Activated T-helper 1 cell treated with anti-CD3 and anti-CD28 coated beads, Interleukin-12 subunit alpha, Interleukin-12 subunit beta, Interleukin-2, Interleukin-4 antibody, amounts not matched to agents 30 ng/mL and 10 ng/mL and 1 ng/mL, durations not matched to agents 14 hours and 24 hours and 36 hours (primary cell): Measurements from ENCODE around the gene ASB2. TPM values are rescaled to one million over a fixed set of nuclear protein-coding genes. Genes with fewer than 3 reads are reported as not detected.

Source experiments
- DNase-seq: peaks from one replicate; pipeline ENCODE4 v3.0.0; 2021; ENCODE audit warnings: low spot score
- H3K27ac Mint-ChIP-seq: one replicate; pipeline ENCODE4 v1.8.0; 2021; ENCODE audit warnings: mild to moderate bottlenecking, mixed read lengths
- H3K27me3 Mint-ChIP-seq: one replicate; pipeline ENCODE4 v1.8.0; 2022; ENCODE audit warnings: mild to moderate bottlenecking, moderate library complexity, mixed read lengths; ENCODE audit not compliant: insufficient read depth
- H3K36me3 Mint-ChIP-seq: one replicate; pipeline ENCODE4 v1.8.0; 2021; ENCODE audit warnings: low read depth, mixed read lengths
- H3K4me1 Mint-ChIP-seq: one replicate; pipeline ENCODE4 v1.8.0; 2021; ENCODE audit warnings: low read depth, mixed read lengths
- H3K4me3 Mint-ChIP-seq: one replicate; pipeline ENCODE4 v1.8.0; 2021; ENCODE audit warnings: mild to moderate bottlenecking, moderate library complexity, mixed read lengths
- H3K9me3 Mint-ChIP-seq: one replicate; pipeline ENCODE4 v1.8.0; 2021; ENCODE audit warnings: mixed read lengths
- intact Hi-C: fragments of 100-400 bp; cut with micrococcal nuclease; formaldehyde crosslinking; loops from one replicate; pipeline ENCODE4 v1.15.1; 2024
- total RNA-seq: library from RNA; stranded (reverse); gene quantifications from 2 replicates; pipeline ENCODE4 v1.2.3, GENCODE V29; 2022

The ASB2 gene
- total RNA-seq, 1 donor from 2014 or later: 23.4 TPM

DNA sequence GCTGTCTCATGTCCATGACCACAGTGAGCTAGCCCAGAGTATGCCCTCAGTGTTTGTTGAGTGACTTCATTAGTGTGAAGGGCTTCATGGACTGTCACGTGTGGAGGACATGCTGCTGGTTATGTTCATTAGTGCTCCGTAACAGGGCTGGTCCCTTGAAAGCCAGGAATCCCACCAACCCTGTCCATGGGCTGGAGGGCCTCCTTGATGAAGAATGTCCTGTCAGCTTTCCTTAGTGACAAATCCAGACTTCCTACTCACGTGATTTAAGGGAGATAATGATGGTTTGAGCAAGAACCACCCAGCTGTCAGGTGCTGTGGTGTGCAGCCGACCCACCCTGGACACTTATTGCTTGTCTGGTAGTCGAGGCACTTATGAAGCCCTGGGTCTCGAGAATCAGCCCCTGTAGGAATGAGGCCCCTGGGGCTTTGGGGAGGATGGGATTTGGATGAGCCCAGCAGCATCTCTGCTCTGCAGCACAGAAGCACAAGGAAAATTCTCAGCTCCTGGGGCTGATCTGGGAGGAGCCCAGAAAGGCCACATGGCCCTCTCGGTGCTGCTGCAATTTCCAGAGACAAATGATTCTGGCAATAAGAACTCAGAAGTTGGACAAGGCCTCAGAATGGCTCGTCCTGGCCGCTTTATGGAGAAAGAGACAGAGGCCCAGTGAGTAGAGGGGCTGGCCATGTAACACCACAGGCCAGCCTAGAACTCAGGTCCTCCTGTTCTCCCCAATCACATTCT lies 86.5 kb downstream of the ASB2 start:
- intact Hi-C loops: loop anchor here (10.0 kb wide), 1 partner anchor 145 kb away; no protein-coding TSS in a partner anchor
- peaks cover 15% of the 10 kb centered on the region for H3K27me3 Mint-ChIP-seq

DNA sequence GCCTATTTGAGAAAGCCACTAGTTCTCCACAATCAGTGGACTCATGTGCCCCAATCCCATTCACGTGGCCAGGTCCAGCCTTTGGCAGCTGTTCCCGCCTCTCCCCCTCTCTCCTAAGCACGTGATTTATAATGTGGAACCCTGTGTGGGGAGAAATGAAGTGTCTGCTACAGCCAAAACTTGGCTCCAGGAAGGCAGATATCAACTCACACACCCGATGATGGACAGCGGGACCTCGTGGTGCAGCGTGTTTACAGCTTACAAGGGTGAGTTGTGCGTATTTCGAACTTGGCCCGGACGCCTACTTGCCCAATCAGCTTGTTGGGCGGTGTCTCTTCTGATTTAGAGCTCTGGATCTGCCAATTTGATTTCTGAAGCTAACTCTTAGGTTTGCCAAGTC lies 87.4 kb downstream of the ASB2 start:
- peaks cover 6% of the 10 kb centered on the region for H3K4me1 Mint-ChIP-seq
- peaks cover 15% of the 10 kb centered on the region for H3K27me3 Mint-ChIP-seq
- DNase-seq: no peak
- H3K9me3 Mint-ChIP-seq: no peaks in the 10 kb centered on the region
- H3K4me3 Mint-ChIP-seq: no peak overlapping the region
- H3K27ac Mint-ChIP-seq: no peak overlapping the region
- no peaks in the 10 kb centered on the region for H3K36me3 Mint-ChIP-seq
- intact Hi-C loops: no loop called here

More for the DNA sequence above, 86.5 kb downstream of the ASB2 start:
- H3K9me3 Mint-ChIP-seq: no peaks in the 10 kb centered on the region
- peaks cover 2% of the 10 kb centered on the region for H3K4me1 Mint-ChIP-seq
- no peak for DNase-seq
- no peaks in the 10 kb centered on the region for H3K36me3 Mint-ChIP-seq
- no peak overlapping the region for H3K27ac Mint-ChIP-seq
- H3K4me3 Mint-ChIP-seq: no peak overlapping the region

- Mint-ChIP-seq H3K27ac (no peak overlapping the region), H3K4me1 (peaks cover 6% of the 10 kb centered on the region), H3K4me3 (no peak overlapping the region), H3K36me3 (no peaks in the 10 kb centered on the region), H3K9me3 (no peaks in the 10 kb centered on the region), H3K27me3 (peaks cover 8% of the 10 kb centered on the region)
- intact Hi-C loops: no loop called here
- DNase-seq: no peak
Observed at GRCh38 chr14:93884950-93885349, 91.4 kb downstream of the ASB2 start.

Other genes with a start within 250 kb of the ASB2 start
- gene PRIMA1, start 188.1 kb downstream of the ASB2 start, total RNA-seq: not detected in 2 replicates
- not detected in 2 replicates for gene FAM181A, start 49.2 kb downstream of the ASB2 start, total RNA-seq
- 0.13 TPM in 1 of 2 replicates, not detected in the other for gene CCDC197, start 20.7 kb upstream of the ASB2 start, total RNA-seq
- 1.5 TPM in 2 replicates for gene OTUB2, start 49.8 kb upstream of the ASB2 start, total RNA-seq
- 252 and 271 TPM in 2 replicates for gene DDX24, start 104.6 kb upstream of the ASB2 start, total RNA-seq
- gene IFI27L1, start 104.7 kb upstream of the ASB2 start, total RNA-seq: 22.0 and 22.7 TPM in 2 replicates
- gene IFI27, start 134.2 kb upstream of the ASB2 start, total RNA-seq: 37.0 and 42.2 TPM in 2 replicates
- gene IFI27L2, start 153.0 kb upstream of the ASB2 start, total RNA-seq: 33.5 and 36.1 TPM in 2 replicates
- gene PPP4R4, start 197.8 kb upstream of the ASB2 start, total RNA-seq: 2.2 and 2.4 TPM in 2 replicates